Glutamatergic neuron (in vitro differentiated cells): ENCODE measurements around the gene COL16A1. TPM values are rescaled to one million over a fixed set of nuclear protein-coding genes. Genes with fewer than 3 reads are reported as not detected.

ENCODE experiments used
- DNase-seq: peaks from one replicate; pipeline ENCODE4 v3.0.0; 2022
- H3K27ac Mint-ChIP-seq: one replicate; pipeline ENCODE4 v1.8.0; 2020; ENCODE audit warnings: mild to moderate bottlenecking, mixed read lengths, inconsistent platforms; ENCODE audit not compliant: unreplicated experiment
- H3K27me3 Mint-ChIP-seq: one replicate; pipeline ENCODE4 v1.8.0; 2020; ENCODE audit warnings: mild to moderate bottlenecking, moderate library complexity, mixed read lengths, inconsistent platforms; ENCODE audit not compliant: unreplicated experiment
- H3K36me3 Mint-ChIP-seq: one replicate; pipeline ENCODE4 v1.8.0; 2020; ENCODE audit warnings: mild to moderate bottlenecking, mixed read lengths, inconsistent platforms; ENCODE audit not compliant: unreplicated experiment
- H3K4me1 Mint-ChIP-seq: one replicate; pipeline ENCODE4 v1.8.0; 2020; ENCODE audit warnings: mild to moderate bottlenecking, low read depth, mixed read lengths, inconsistent platforms; ENCODE audit not compliant: unreplicated experiment
- H3K4me3 Mint-ChIP-seq: one replicate; pipeline ENCODE4 v1.8.0; 2020; ENCODE audit warnings: mild to moderate bottlenecking, mixed read lengths, inconsistent platforms; ENCODE audit not compliant: unreplicated experiment
- H3K9me3 Mint-ChIP-seq: one replicate; pipeline ENCODE4 v1.8.0; 2020; ENCODE audit warnings: mild to moderate bottlenecking, moderate library complexity, mixed read lengths, inconsistent platforms; ENCODE audit not compliant: unreplicated experiment
- CTCF ChIP-seq: fragments of 200-600 bp; sonication (generic); IDR thresholded peaks from one replicate; pipeline ENCODE4 v1.5.0; 2021; ENCODE audit not compliant: partially characterized antibody, unreplicated experiment
- total RNA-seq: library from RNA; stranded (reverse); fragmentation: NEBNext Ultra II Directional; extraction: Animal tissue kit (Norgen Biotek cat#: 25700); gene quantifications from one replicate; pipeline ENCODE4 v1.2.1, GENCODE V29; 2021; ENCODE audit not compliant: unreplicated experiment

COL16A1 gene
- total RNA-seq, 1 donor from 2014 or later, result 52.2 TPM

DNA sequence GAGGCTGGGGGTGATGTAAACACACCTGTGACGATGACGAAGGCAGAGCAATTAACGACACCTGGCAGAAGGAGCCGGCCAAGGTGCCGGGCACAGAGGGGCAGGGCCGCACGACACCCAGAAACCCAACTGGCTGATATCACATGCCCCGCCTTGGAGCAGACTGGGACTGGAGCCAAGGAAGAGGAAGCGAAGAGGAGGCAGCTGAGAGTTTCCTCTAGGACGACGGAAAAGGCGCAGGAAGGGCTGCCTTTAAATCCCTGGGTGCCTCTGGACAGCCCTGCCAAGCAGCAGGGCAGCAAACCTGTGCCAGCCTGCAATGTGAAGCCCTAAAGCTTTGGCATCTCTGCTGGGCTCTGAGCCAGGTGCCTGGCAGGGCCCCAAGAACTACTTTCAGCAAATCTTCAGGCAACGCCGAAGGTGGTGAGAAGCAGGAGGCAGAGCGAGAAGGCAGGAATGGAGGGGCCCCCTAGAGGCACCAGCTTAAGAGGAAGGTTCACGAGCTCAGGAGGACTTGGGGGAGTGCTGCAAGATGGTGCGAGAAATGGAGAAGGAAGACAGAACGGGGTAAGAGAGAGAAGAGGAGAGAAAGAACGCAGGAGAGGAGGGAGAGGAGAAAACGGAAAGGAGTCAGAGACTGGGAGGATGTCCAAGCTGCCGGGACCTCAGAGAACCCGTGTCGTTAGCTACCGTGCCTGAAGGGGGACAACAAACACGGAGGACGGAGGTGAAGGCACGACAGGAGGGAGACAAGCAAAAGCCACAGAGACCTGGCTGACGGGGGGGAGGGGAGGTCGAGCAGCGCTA is 33.8 kb downstream of the COL16A1 start:
- H3K27ac Mint-ChIP-seq, result peak overlapping the region; percentile 99
- H3K4me1 Mint-ChIP-seq, result peaks cover 66% of the 10 kb centered on the region
- H3K9me3 Mint-ChIP-seq, result peaks cover 19% of the 10 kb centered on the region
- peaks cover 20% of the 10 kb centered on the region for H3K27me3 Mint-ChIP-seq
- no peak for TF ChIP-seq CTCF
- DNase-seq, result no peak
- H3K36me3 Mint-ChIP-seq, result no peaks in the 10 kb centered on the region
- peak overlapping the region; percentile 88 for H3K4me3 Mint-ChIP-seq

- Mint-ChIP-seq H3K27me3 (peaks cover 20% of the 10 kb centered on the region), H3K36me3 (no peaks in the 10 kb centered on the region), H3K9me3 (peaks cover 19% of the 10 kb centered on the region), H3K4me1 (peaks cover 61% of the 10 kb centered on the region), H3K27ac (peak overlapping the region; percentile 99), H3K4me3 (peak overlapping the region; percentile 88)
- peak; percentile 71 for DNase-seq
- no peak for TF ChIP-seq CTCF
Observed at GRCh38 chr1:31669433-31669785, 34.4 kb downstream of the COL16A1 start.

GRCh38 chr1:31668303-31668883 is 35.4 kb downstream of the COL16A1 start:
- Mint-ChIP-seq H3K9me3 (peaks cover 15% of the 10 kb centered on the region), H3K4me3 (no peak overlapping the region), H3K27ac (peak overlapping the region; percentile 99), H3K36me3 (no peaks in the 10 kb centered on the region), H3K4me1 (peaks cover 55% of the 10 kb centered on the region), H3K27me3 (peaks cover 22% of the 10 kb centered on the region)
- TF ChIP-seq CTCF, result no peak
- peak; percentile 62 for DNase-seq

GRCh38 chr1:31667065-31667785 is 36.6 kb downstream of the COL16A1 start:
- Mint-ChIP-seq H3K36me3 (no peaks in the 10 kb centered on the region), H3K27ac (no peak overlapping the region), H3K9me3 (peaks cover 15% of the 10 kb centered on the region), H3K4me3 (no peak overlapping the region), H3K4me1 (peaks cover 56% of the 10 kb centered on the region), H3K27me3 (peaks cover 22% of the 10 kb centered on the region)
- DNase-seq, result peak; percentile 15
- no peak for TF ChIP-seq CTCF
